Keratinocyte (primary cell): ENCODE results near the gene NIT2. TPM values are rescaled to one million over a fixed set of nuclear protein-coding genes. Genes with fewer than 3 reads are reported as not detected.

Source experiments
- DNase-seq: peaks from one replicate; pipeline ENCODE4 v3.0.0-alpha.2; 2011; ENCODE audit warnings: low read depth, missing footprints, low spot score
- FAIRE-seq: peaks from 2 replicates; lab custom pipeline; 2011; peaks lifted over from hg19 to GRCh38; lab: Jason Lieb, UNC
- H2AFZ ChIP-seq: 2 replicates; pipeline ENCODE4 v1.6.0; 2012; ENCODE audit warnings: low read length, control low read depth, inconsistent platforms; ENCODE audit not compliant: control insufficient read depth
- H3K27ac ChIP-seq: 2 replicates; pipeline ENCODE4 v1.5.1; 2011; ENCODE audit warnings: low read length; ENCODE audit not compliant: control insufficient read depth, insufficient read depth
- H3K27me3 ChIP-seq: 3 replicates; pipeline ENCODE4 v1.6.0; 2011; ENCODE audit warnings: low read length; ENCODE audit not compliant: control insufficient read depth, insufficient read depth; ENCODE audit errors: extremely low read depth
- H3K36me3 ChIP-seq, 2 experiments: 2 replicates in 1 of 2; 3 replicates in 1 of 2; pipeline ENCODE4 v1.5.1; 2011; ENCODE audit warnings: low read length in 2 of 2, mild to moderate bottlenecking in 1 of 2; ENCODE audit not compliant: control insufficient read depth in 2 of 2, insufficient read depth in 2 of 2; ENCODE audit errors: extremely low read depth in 1 of 2
- H3K4me1 ChIP-seq: 3 replicates; pipeline ENCODE4 v1.5.1; 2011; ENCODE audit warnings: low read length; ENCODE audit not compliant: control insufficient read depth, insufficient read depth; ENCODE audit errors: extremely low read depth
- H3K4me2 ChIP-seq: 3 replicates; pipeline ENCODE4 v1.6.0; 2011; ENCODE audit warnings: low read depth, low read length; ENCODE audit not compliant: control insufficient read depth, insufficient read depth; ENCODE audit errors: extremely low read depth
- H3K4me3 ChIP-seq, 3 experiments: fragments of 200-600 bp in 1 of 3; sonication (generic) in 1 of 3; 2 replicates in 2 of 3; 3 replicates in 1 of 3; pipeline ENCODE4 v1.5.1; 2011 to 2016; ENCODE audit warnings: low read length in 3 of 3, mild to moderate bottlenecking in 3 of 3, control low read depth in 2 of 3, inconsistent platforms in 1 of 3, low read depth in 1 of 3, mixed read lengths in 1 of 3, mixed run types in 1 of 3, moderate library complexity in 1 of 3; ENCODE audit not compliant: control insufficient read depth in 2 of 3, insufficient read depth in 2 of 3; ENCODE audit errors: extremely low read depth in 1 of 3
- H3K79me2 ChIP-seq: 2 replicates; pipeline ENCODE4 v1.6.0; 2012; ENCODE audit warnings: low read length; ENCODE audit not compliant: control insufficient read depth, insufficient read depth
- H3K9ac ChIP-seq: 3 replicates; pipeline ENCODE4 v1.6.0; 2011; ENCODE audit warnings: low read length; ENCODE audit not compliant: control insufficient read depth, insufficient read depth; ENCODE audit errors: extremely low read depth
- H3K9me1 ChIP-seq: 3 replicates; pipeline ENCODE4 v1.6.0; 2011; ENCODE audit warnings: low read length; ENCODE audit not compliant: control insufficient read depth, insufficient read depth; ENCODE audit errors: extremely low read depth
- H3K9me3 ChIP-seq: 2 replicates; pipeline ENCODE4 v1.5.1; 2012; ENCODE audit warnings: low read depth, low read length; ENCODE audit not compliant: control insufficient read depth
- H4K20me1 ChIP-seq: 3 replicates; pipeline ENCODE4 v1.6.0; 2011; ENCODE audit warnings: low read length; ENCODE audit not compliant: control insufficient read depth, insufficient read depth; ENCODE audit errors: extremely low read depth
- CTCF ChIP-seq, 3 experiments: IDR thresholded peaks in 1 of 3; conservative IDR thresholded peaks in 1 of 3; optimal IDR thresholded peaks in 1 of 3; 2 replicates in 2 of 3; 3 replicates in 1 of 3; pipeline versions ENCODE3 to v1.5.1; 2011; ENCODE audit warnings: low read length in 3 of 3, mild to moderate bottlenecking in 3 of 3, moderate library complexity in 2 of 3, control low read depth in 1 of 3, inconsistent platforms in 1 of 3; ENCODE audit not compliant: insufficient read depth in 2 of 3; ENCODE audit errors: extremely low read depth in 1 of 3
- EZH2 ChIP-seq: IDR thresholded peaks from one replicate; pipeline ENCODE4 v1.6.1; 2012; ENCODE audit warnings: inconsistent platforms, mild to moderate bottlenecking, low read length, moderate library complexity
- dilution Hi-C: fragments of 300-500 bp; cut with MboI; formaldehyde crosslinking; loops from one replicate; pipeline ENCODE4 v1.7.0; 2020; ENCODE audit warnings: low sequenced_read_pairs; ENCODE audit not compliant: extremely low pct_ligation_motif_present
- polyA plus RNA-seq, 5 experiments: library from polyadenylated mRNA; depleted of rRNA in 3 of 5; stranded (reverse) in 3 of 5; stranded (forward) in 1 of 5; unstranded in 1 of 5; fragments of >200 nt; gene quantifications; 1 replicate in 1 of 5; 2 replicates in 3 of 5; 3 replicates in 1 of 5; pipeline versions ENCODE4 v1.2.1 to v1.2.3, GENCODE V29; 2011 to 2012; ENCODE audit warnings: missing spikeins in 2 of 5, low read depth in 1 of 5, low replicate concordance in 1 of 5

Gene NIT2
- polyA plus RNA-seq, 1 donor (not counting 4 experiments of a cell fraction or from before 2014, with no cell fraction given) = 118 TPM

GRCh38 chr3:100376301-100376700 is 41.7 kb downstream of the NIT2 start:
- Histone ChIP-seq H3K4me3 (no peak overlapping the region), H3K4me2 (no peak overlapping the region), H3K9me1 (no peaks in the 10 kb centered on the region), H3K79me2 (no peaks in the 10 kb centered on the region), H3K36me3 (peaks cover 11 to 13% of the 10 kb centered on the region in 2 experiments), H2AFZ (no peak overlapping the region), H4K20me1 (no peaks in the 10 kb centered on the region), H3K9me3 (no peaks in the 10 kb centered on the region), H3K9ac (no peak overlapping the region), H3K4me1 (no peaks in the 10 kb centered on the region), H3K27me3 (no peaks in the 10 kb centered on the region), H3K27ac (no peak overlapping the region)
- DNase-seq (no peak), FAIRE-seq (no peak)
- dilution Hi-C loops = no loop called here
- TF ChIP-seq EZH2 (no peak), CTCF (optimal IDR thresholded peaks at IDR 0.05 in 1 of 3, IDR thresholded peaks at IDR 0.05 in 1 of 3, conservative IDR thresholded peaks at IDR 0.05 in 1 of 3; ENCODE audit: extremely low read depth in 1 of 3, insufficient read depth in 2 of 3, low read length in 3 of 3) (no peak)

DNA sequence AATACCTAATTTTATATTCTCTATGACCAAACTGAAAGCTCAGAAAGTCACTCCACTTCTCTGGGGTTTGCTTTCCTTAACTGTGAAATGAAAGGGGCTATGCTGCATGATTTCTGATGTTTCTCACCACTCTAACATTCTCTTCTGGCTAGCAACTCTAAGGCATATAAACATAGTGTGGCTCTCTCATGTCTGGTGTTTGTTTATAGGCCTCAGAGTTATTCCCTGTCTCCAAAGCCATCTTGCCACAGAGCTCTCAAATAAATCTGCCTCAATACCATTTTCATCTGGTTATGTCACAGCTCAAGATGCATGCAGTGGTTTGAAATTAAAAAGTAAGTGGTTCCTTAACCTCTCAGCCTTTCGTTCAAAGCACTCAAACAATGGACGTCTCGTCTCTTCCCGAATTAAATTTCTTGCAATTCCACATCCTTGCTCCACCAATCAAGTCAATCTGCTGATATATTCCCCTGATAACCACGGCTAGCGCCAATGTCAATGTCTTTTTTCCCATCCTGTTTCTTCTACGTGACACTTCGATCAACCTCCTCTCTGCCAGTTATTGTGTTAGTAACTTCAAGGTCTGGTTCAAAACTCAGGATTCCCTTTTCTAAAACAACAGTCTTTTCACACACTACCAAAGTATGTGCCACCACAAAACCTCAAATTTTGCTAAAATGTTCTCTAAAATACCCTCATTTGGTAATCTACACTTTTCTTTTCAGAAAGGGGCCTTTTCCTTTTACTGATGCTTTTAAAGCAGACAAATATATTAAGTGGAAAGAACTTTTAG is 50.4 kb downstream of the NIT2 start:
- dilution Hi-C loops = no loop called here
- DNase-seq = no peak
- H3K9ac ChIP-seq = no peak overlapping the region
- H2AFZ ChIP-seq = no peak overlapping the region
- H3K27ac ChIP-seq = no peak overlapping the region
- no peaks in the 10 kb centered on the region for H4K20me1 ChIP-seq
- peaks cover 2% of the 10 kb centered on the region for H3K9me1 ChIP-seq
- H3K4me3 ChIP-seq = no peak overlapping the region
- TF ChIP-seq CTCF (optimal IDR thresholded peaks at IDR 0.05 in 1 of 3, IDR thresholded peaks at IDR 0.05 in 1 of 3, conservative IDR thresholded peaks at IDR 0.05 in 1 of 3; ENCODE audit: extremely low read depth in 1 of 3, insufficient read depth in 2 of 3, low read length in 3 of 3) (no peak), EZH2 (no peak)
- peaks cover 6 to 23% of the 10 kb centered on the region in 2 experiments for H3K36me3 ChIP-seq
- no peak overlapping the region for H3K4me2 ChIP-seq
- H3K27me3 ChIP-seq = no peaks in the 10 kb centered on the region
- no peaks in the 10 kb centered on the region for H3K4me1 ChIP-seq
- peaks cover 29% of the 10 kb centered on the region for H3K79me2 ChIP-seq
- H3K9me3 ChIP-seq = no peaks in the 10 kb centered on the region
- peak; percentile 43 for FAIRE-seq
